Superior temporal gyrus (tissue), 1 donor: Measurements from ENCODE around the gene VEGFC.

ENCODE experiments used
- DNase-seq: peaks from one replicate; pipeline ENCODE4 v3.0.0-alpha.2; 2016; ENCODE audit errors: extremely low spot score

The VEGFC gene

DNA sequence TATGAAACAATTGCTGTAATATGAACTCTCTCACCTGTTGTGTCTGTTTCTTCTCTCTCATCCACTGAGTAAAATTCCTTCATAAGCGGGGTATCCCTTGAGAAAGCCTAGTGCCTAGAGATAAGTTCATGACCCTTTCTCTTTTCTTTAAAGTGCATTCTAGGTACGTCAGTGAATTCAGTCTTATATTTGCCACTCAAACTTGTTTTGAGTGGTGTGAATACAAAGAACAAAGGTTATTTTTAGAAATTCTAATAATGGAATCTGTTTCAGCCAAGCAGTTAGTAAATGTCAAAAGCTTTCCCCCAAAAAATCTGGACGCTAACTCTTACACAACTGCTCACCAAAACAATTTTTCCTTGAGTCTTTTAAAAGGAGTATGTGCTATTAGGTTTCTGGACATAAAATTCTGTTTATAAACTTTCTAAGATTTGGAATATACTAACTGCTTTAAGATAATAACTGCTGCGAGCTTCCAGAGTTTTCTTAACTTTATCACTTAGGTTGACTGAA lies 112.0 kb downstream of the VEGFC start:
- DNase-seq, result no peak

GRCh38 chr4:176676901-176677300 lies 115.8 kb downstream of the VEGFC start:
- DNase-seq, result no peak

GRCh38 chr4:176675810-176676209 lies 116.9 kb downstream of the VEGFC start:
- DNase-seq, result no peak

DNA sequence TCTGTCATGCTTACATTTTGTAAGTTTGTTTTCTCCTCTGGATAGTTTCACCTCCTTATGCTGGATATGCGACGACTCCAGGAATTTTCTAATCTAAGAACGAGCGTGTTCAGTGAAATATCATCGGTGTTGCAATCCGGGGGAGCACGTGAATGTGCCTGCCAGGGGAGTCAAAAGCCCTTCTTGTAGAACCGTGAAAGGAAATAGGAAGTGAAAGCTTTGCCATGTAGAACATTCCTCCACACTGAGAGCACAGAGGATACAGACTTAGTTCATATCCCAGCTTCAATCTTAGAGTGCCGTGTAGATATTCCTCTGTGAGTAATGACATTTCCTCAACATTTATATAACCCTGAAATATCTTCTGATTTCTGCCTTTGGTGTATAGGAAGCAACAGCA lies 121.2 kb downstream of the VEGFC start:
- no peak for DNase-seq

- no peak for DNase-seq
Observed at GRCh38 chr4:176668324-176668723, 124.4 kb downstream of the VEGFC start.

DNA sequence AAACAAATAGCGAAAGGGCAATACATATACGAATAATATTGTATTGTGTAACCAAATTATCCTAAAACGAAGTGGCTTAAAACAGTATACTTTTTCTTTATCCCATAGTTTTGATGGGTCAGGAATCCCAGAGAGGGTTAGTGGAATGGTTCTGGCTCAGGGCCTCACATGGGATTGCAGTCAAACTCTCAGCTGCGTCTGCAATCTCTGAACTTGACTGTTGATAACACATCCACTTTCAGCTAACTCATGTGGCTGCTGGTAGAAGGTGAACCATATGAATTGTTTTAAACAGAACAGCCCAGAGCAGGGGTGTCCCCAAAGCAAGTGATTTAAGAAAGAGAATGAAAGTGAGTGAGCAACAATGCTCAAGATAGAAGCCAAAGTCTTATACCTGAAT lies 127.8 kb downstream of the VEGFC start:
- DNase-seq, result no peak

DNA sequence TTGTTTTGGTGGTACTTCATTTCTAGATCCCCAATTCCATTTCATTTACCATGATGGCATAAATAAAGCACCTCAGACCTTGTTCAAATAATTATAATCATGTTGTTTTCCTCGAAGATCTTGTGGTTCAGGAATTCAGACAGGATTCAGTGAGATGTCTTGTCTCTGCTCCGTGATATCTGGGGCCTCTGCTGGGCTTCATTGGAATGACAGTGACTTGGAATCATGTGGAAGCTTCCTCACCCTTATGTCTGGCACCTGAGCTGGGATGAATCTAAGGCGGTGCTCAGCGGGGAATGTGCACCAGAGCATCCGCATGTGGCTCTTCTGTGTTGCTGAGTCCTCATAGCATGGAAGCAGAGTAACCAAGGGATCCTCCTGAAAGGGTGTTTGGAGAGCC lies 132.2 kb downstream of the VEGFC start:
- no peak for DNase-seq

GRCh38 chr4:176656108-176656507 lies 136.6 kb downstream of the VEGFC start:
- no peak for DNase-seq

DNA sequence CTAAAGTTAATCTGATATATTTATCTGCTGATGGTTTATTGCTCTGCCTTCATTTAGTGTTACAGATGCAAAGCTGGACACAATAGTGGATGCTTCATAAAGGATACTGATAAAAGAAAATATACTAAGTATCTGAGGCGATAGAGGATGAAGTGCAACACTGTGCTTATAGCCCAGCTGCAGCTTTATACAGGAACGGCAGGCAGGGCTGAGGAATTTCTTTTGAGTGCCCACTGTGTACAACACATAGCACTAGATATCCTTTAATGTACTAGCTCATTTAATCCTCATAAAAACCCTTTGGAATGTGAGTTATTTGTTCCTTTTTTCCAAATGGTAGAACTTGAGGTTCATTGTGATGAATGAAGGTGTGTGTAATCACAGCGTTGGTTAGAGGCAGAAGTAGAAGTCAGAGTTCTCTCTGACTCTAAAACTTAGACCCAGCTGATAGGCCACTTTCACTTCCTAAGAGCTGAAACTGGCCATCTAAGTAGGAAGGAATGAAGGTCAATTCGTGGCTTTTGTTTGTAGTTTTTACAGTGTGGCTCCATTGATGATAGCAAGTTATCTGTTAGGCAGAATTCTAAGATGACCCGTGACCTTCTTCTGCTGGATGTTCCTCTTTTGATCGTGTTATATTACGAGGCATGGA lies 138.0 kb downstream of the VEGFC start:
- DNase-seq, result no peak

DNA sequence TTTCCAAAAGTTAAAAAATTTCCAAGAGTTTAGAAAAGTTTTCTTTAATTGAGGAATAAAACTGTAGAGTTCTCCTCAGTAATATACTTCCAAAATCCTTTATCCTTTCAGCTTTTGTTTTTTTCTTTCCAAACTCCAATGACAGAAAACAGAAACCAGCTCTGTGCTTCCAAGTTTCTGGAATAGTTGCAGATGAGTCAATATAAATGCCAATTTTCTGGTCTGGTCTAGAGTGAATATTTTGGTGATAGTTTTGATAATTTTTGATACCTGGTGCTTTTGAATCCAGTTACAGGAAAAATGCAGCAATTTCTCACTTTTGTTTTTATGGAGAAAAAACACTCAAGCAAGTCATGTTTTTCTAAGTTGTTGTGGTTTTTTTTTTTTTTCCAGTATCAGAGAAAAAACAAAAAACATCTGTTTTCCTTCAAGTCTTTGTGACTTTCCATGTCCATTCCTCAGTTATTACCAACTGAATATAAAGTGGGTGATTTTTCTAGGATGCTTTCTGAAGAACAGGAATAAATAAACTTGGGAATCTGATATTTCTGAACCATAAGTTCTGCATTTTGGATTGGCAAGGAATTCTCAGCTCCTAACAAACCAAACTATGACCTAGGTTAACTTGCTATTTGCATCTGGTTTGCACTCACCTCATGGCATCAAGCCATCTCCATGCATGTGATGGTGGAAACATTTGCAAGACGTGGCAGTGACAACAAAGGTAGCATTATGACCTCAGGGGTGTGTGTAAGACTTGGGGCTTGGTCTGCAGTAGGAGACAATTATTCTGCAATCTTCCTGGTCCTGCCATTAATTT lies 139.1 kb downstream of the VEGFC start:
- no peak for DNase-seq

GRCh38 chr4:176646311-176646710 lies 146.4 kb downstream of the VEGFC start:
- DNase-seq, result no peak

DNA sequence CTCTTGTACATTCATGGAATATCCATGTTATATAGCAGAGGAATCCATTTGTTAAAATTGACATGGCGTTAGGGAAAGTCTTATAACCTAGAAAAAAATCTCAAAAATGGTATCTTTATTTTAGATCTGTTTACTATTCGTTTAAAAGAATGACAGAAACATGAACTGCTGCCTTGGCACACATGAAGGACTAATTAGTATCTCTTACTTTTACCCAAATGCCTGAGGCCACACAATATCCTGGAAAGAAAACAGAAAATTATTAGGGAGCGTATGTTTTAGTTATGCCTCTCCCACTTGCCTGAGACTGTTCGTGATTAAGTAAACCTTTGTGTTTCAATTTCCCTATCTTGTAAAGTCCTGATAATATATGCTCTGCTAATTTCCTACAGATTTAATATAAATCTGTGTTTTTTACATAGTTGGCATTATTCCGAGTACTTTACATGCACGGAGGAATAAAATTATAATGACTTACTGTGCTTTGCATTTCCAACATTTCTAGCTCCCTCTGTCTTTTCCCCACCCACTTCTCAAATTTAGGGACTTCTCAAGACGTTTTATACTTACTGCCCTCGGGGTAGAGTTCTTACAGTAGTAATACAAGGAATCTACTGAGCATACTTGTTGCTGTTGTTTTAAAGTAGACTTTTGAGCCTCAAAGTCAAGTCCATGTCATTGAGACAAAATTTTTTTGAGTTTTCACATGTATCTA lies 147.3 kb downstream of the VEGFC start:
- no peak for DNase-seq

DNA sequence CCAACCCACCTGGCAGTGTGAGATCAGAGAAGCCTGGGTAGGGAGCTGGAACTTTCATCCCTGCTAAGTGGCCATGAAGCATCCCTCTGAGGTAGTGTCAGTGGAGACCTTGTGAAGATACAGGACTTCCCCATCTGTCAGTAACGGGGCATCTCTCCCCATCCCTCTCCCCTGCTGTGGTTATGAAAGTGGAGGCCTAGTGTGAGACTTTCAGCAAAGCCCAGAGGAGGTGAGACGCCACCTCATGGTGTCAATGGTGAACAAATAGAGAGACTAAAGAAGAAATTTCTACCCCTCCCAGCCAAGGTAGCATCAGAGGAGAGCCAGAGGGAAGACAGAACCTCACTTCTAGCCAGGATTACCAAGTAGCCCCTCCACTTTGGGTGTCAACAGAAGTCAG lies 150.2 kb downstream of the VEGFC start:
- no peak for DNase-seq

- no peak for DNase-seq
Observed at GRCh38 chr4:176641237-176641636, 151.5 kb downstream of the VEGFC start.

GRCh38 chr4:176638992-176639391 lies 153.7 kb downstream of the VEGFC start:
- no peak for DNase-seq

GRCh38 chr4:176636292-176636691 lies 156.4 kb downstream of the VEGFC start:
- no peak for DNase-seq

DNA sequence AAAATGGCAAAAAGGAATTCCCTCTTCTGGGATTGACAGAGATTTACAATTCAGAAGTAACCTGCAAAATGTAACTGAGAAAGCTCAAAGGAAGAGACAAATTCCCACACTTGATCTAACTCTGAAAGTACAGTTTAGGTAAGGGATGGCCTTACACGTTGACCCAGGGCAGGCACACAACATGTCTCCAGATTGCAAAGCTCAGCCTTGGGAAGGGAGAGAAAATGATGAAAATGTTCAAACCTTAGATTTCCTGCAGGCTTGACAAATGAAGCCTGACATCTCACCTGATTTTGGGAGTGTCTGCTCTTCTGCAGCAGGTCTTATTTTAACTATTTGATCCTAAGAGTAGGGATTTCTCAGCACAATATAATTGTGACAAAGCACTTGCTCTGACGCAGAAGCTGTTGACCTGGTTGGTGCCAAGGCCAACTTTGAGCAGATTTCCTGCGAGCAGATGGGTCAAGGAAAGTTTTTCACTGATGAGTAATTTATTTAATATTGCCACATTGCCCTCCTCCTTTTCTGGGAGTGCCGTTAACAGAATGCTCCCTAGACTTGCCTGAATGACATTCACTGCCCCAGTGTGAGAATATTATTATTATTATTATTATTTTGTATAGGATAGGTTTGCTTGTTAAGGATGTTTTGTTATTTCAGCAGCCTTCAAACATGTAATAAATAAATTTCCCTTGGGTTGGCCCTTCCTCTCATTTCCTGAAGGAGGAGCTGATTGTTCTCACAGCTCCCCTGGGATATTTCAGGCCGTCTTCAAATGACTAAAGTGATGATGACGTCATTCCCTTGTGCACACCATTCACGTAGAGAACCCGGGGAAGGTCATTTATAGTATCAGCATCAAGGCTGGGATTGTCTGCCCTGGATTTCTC lies 157.1 kb downstream of the VEGFC start:
- no peak for DNase-seq
